K562 (cell line): ENCODE measurements around the gene OR2AT4. TPM values are rescaled to one million over a fixed set of nuclear protein-coding genes. Genes with fewer than 3 reads are reported as not detected.
"Not testable (repeated sequence)": the region's sequence is repeated elsewhere in the genome, so short reads cannot be mapped to it uniquely, and the experiment has no call there.

Source experiments
- ATAC-seq: fragments of 200-7000 bp; cut with Tn5 transposase; 3 replicates; pipeline ENCODE4 v1.9.1; 2020; ENCODE audit warnings: moderate library complexity
- BruUV-seq: library from RNA; stranded (reverse); fragments of 400-500 nt; replicated peaks from 2 replicates; lab custom pipeline; 2021; lab: Mats Ljungman, UMichigan
- CTCF ChIA-PET: fragments of 300-600 bp; formaldehyde crosslinking; extraction: SDS; loops from one replicate; lab custom pipeline; 2021; ENCODE audit warnings: low intra/inter-chr PET ratio; lab: Yijun Ruan, JAX
- POLR2A ChIA-PET: fragments of 300-600, 350-650 bp; sonication (Branson Sonifier 250); formaldehyde crosslinking; extraction: SDS; loops from one replicate; lab custom pipeline; 2021; ENCODE audit warnings: antibody characterized with exemption, inconsistent platforms; lab: Yijun Ruan, JAX
- DNase-seq, 4 experiments: peaks; one replicate each; pipeline versions ENCODE4 v3.0.0 to v3.0.0-alpha.2; 2011 to 2018; ENCODE audit warnings: low spot score in 3 of 4, mixed read lengths in 3 of 4; ENCODE audit errors: extremely low read depth in 1 of 4
- FAIRE-seq: peaks from 2 replicates; lab custom pipeline; 2011; peaks lifted over from hg19 to GRCh38; lab: Jason Lieb, UNC
- H2AFZ ChIP-seq: 2 replicates; pipeline ENCODE4 v1.6.0; 2011; ENCODE audit warnings: low read depth, low read length, control low read depth, inconsistent platforms
- H3K27ac ChIP-seq: fragments of 200-600 bp; 3 replicates; pipeline ENCODE4 v1.8.0; 2011; ENCODE audit warnings: low read depth, mild to moderate bottlenecking, control low read depth, inconsistent platforms, low read length, moderate library complexity, mixed read lengths; ENCODE audit errors: extremely low read depth
- H3K27me3 ChIP-seq, 2 experiments: fragments of 300-600 bp in 1 of 2; 2 replicates in 1 of 2; 3 replicates in 1 of 2; pipeline versions ENCODE4 v1.6.0 to v1.8.0; 2011; ENCODE audit warnings: inconsistent platforms in 2 of 2, low read length in 2 of 2, mild to moderate bottlenecking in 1 of 2, mixed read lengths in 1 of 2, moderate library complexity in 1 of 2; ENCODE audit not compliant: control insufficient read depth in 2 of 2, insufficient read depth in 2 of 2
- H3K36me3 ChIP-seq: fragments of 300-600 bp; 3 replicates; pipeline ENCODE4 v1.8.0; 2011; ENCODE audit warnings: mild to moderate bottlenecking, low read length, inconsistent platforms; ENCODE audit not compliant: control insufficient read depth, insufficient read depth
- H3K4me1 ChIP-seq, 2 experiments: fragments of 200-600 bp in 1 of 2; replicated peaks in 1 of 2; 2 replicates in 1 of 2; 3 replicates in 1 of 2; pipeline versions ENCODE4 v1.5.1 to v1.8.0; 2011; ENCODE audit warnings: inconsistent platforms in 2 of 2, low read length in 2 of 2, mild to moderate bottlenecking in 1 of 2, mixed read lengths in 1 of 2, moderate library complexity in 1 of 2; ENCODE audit not compliant: control insufficient read depth in 2 of 2, insufficient read depth in 2 of 2
- H3K4me2 ChIP-seq: 2 replicates; pipeline ENCODE4 v1.6.1; 2011; ENCODE audit warnings: low read length, control low read depth, inconsistent platforms, mixed read lengths; ENCODE audit not compliant: insufficient read depth
- H3K4me3 ChIP-seq: fragments of 200-600 bp; sonication (generic), shearing (Covaris generic); 2 replicates; pipeline ENCODE4 v1.5.1; 2016; ENCODE audit warnings: control low read depth, inconsistent platforms
- H3K79me2 ChIP-seq: fragments of 200-600 bp; 3 replicates; pipeline ENCODE4 v1.8.0; 2011; ENCODE audit warnings: low read length, inconsistent platforms; ENCODE audit not compliant: control insufficient read depth, insufficient read depth
- H3K9ac ChIP-seq, 2 experiments: 2 replicates each; pipeline versions ENCODE4 v1.6.0 to v1.6.1; 2011; ENCODE audit warnings: low read depth in 2 of 2, low read length in 2 of 2, control low read depth in 1 of 2, inconsistent platforms in 1 of 2, mild to moderate bottlenecking in 1 of 2, mixed read lengths in 1 of 2; ENCODE audit not compliant: insufficient read depth in 1 of 2
- H3K9me1 ChIP-seq: one replicate; pipeline ENCODE4 v1.6.0; 2011; ENCODE audit warnings: inconsistent platforms, mild to moderate bottlenecking, low read length, moderate library complexity; ENCODE audit not compliant: control insufficient read depth, insufficient read depth
- H3K9me3 ChIP-seq: replicated peaks from 2 replicates; pipeline ENCODE4 v1.5.1; 2011; ENCODE audit warnings: low read depth, low read length, inconsistent platforms; ENCODE audit not compliant: control insufficient read depth, insufficient read depth
- H4K20me1 ChIP-seq: replicated peaks from 2 replicates; pipeline ENCODE4 v1.6.1; 2011; ENCODE audit warnings: low read length, inconsistent platforms, mixed read lengths; ENCODE audit not compliant: control insufficient read depth, insufficient read depth
- FOXA3 ChIP-seq, 2 experiments: fragments of 450-650 bp in 1 of 2; sonication (generic) in 1 of 2; formaldehyde crosslinking; IDR thresholded peaks in 1 of 2; conservative IDR thresholded peaks in 1 of 2; 2 replicates each; pipeline versions ENCODE4 v1.4.0 to v1.8.0; 2020 to 2022; ENCODE audit warnings: mild to moderate bottlenecking in 2 of 2, missing genetic modification reagents in 1 of 2
- MLLT1 ChIP-seq, 2 experiments: fragments of 450-650 bp; IDR thresholded peaks; 2 replicates each; pipeline ENCODE4 v1.6.1; 2016
- NFYB ChIP-seq: IDR thresholded peaks from 2 replicates; pipeline ENCODE4 v1.6.1; 2011; ENCODE audit warnings: mild to moderate bottlenecking, moderate library complexity; ENCODE audit not compliant: insufficient read length; ENCODE audit errors: extremely low read depth
- POLR2A ChIP-seq: fragments of 450-650 bp; conservative IDR thresholded peaks from 2 replicates; pipeline ENCODE4 v1.6.1; 2016
- POLR2AphosphoS5 ChIP-seq: IDR thresholded peaks from 2 replicates; pipeline ENCODE4 v1.6.1; 2011; ENCODE audit warnings: mild to moderate bottlenecking, low read depth, low read length, moderate library complexity; ENCODE audit not compliant: control insufficient read depth, insufficient read depth
- POLR2G ChIP-seq: fragments of 200-400 bp; formaldehyde crosslinking; IDR thresholded peaks from 2 replicates; pipeline ENCODE4 v1.6.1; 2017; ENCODE audit warnings: low read depth, mild to moderate bottlenecking, antibody characterized with exemption, low read length, moderate library complexity
- RBFOX2 ChIP-seq: fragments of 200-400 bp; formaldehyde crosslinking; IDR thresholded peaks from 2 replicates; pipeline ENCODE4 v1.6.1; 2017; ENCODE audit warnings: low read depth, mild to moderate bottlenecking, low read length, moderate library complexity
- SUPT5H ChIP-seq: fragments of 450-650 bp; IDR thresholded peaks from 2 replicates; pipeline ENCODE4 v1.6.1; 2016
- THRAP3 ChIP-seq: fragments of 450-650 bp; IDR thresholded peaks from 2 replicates; pipeline ENCODE4 v1.6.1; 2016; ENCODE audit warnings: mild to moderate bottlenecking, inconsistent platforms, borderline replicate concordance
- ZBTB33 ChIP-seq: sonication (generic); formaldehyde crosslinking; IDR thresholded peaks from 2 replicates; pipeline ENCODE4 v1.8.1; 2023; ENCODE audit warnings: mild to moderate bottlenecking, missing genetic modification reagents
- WGBS: fragments of 100-300 bp; shearing (Covaris generic); methylation state at CpG from one replicate; pipeline ENCODE4 v1.1.6; 2016; ENCODE audit warnings: low coverage, mixed read lengths; ENCODE audit not compliant: insufficient coverage; ENCODE audit errors: missing lambda C conversion rate; 5-methylcytosine and 5-hydroxymethylcytosine counted together
- in situ Hi-C: fragments of 300-500 bp; cut with MboI; formaldehyde crosslinking; loops from 4 replicates; pipeline ENCODE4 v1.15.0; 2018; ENCODE audit warnings: inconsistent platforms, mixed read lengths
- intact Hi-C: fragments of 100-400 bp; cut with micrococcal nuclease; formaldehyde crosslinking; loops from 2 replicates; pipeline ENCODE4 v1.14.2; 2022
- polyA plus RNA-seq, 8 experiments: library from polyadenylated mRNA; depleted of rRNA in 4 of 8; stranded (reverse) in 5 of 8; unstranded in 3 of 8; fragments of >200 nt; fragmentation: Nextera tagmentation in 2 of 8; fragmentation: Illumina TruSeq in 1 of 8; extraction: Ambion mirVana in 2 of 8; extraction: Trizol in 1 of 8; gene quantifications; 2 replicates each; pipeline versions ENCODE4 v1.2.1 to v1.2.3, GENCODE V29; 2011 to 2014; ENCODE audit warnings: inconsistent platforms in 1 of 8, missing spikeins in 1 of 8
- total RNA-seq, 7 experiments: library from RNA; depleted of rRNA in 6 of 7; stranded (reverse); fragments of >200 nt in 6 of 7; fragmentation: Illumina TruSeq in 2 of 7; extraction: Trizol in 2 of 7; gene quantifications; 2 replicates each; pipeline versions ENCODE4 v1.2.1 to v1.2.3, GENCODE V29; 2011 to 2021; ENCODE audit warnings: low replicate concordance in 1 of 7
- TF ChIP-seq, protein P1 (sequence below): fragments of 450-650 bp; IDR thresholded peaks from 2 replicates; pipeline ENCODE4 v1.6.1; 2017; ENCODE audit warnings: antibody characterized with exemption, mild to moderate bottlenecking

The OR2AT4 gene
- total and polyA plus RNA-seq, 9 of the 15 experiments (the other 6 are each of a cell fraction or from before 2014, with no cell fraction given), result 0.86 to 3.1 (median 2.0) TPM

- TSS peak; percentile 72 for BruUV-seq
- intact Hi-C loops, H3K27me3 ChIP-seq, H3K4me2 ChIP-seq, H3K9ac ChIP-seq, H3K9me3 ChIP-seq, H3K4me3 ChIP-seq, FAIRE-seq, H2AFZ ChIP-seq, ATAC-seq, H3K36me3 ChIP-seq, CTCF ChIA-PET, H4K20me1 ChIP-seq, H3K9me1 ChIP-seq, in situ Hi-C loops: not testable (repeated sequence)
- TF ChIP-seq FOXA3 (CRISPR knock-in tag; conservative IDR thresholded peaks at IDR 0.05 in 1 of 2, IDR thresholded peaks at IDR 0.05 in 1 of 2) (0 out of 4 replicates have a peak, but pooled peaks of 1 of the 2 experiments have one; percentile 27), POLR2AphosphoS5 (peak; percentile 29; the same call in 1 of the 2 replicates), NFYB (peak; percentile 12), MLLT1 (IDR thresholded peaks at IDR 0.05) (peak in 1 of 2 experiments; percentile 56; a peak in 2 of 4 replicates), SUPT5H (peak; percentile 53; the same call in 1 of the 2 replicates), POLR2G (0 out of 2 replicates have a peak, but pooled peaks have one; percentile 11), ZBTB33 (CRISPR knock-in tag) (peak; percentile 97), POLR2A (peak; percentile 83), THRAP3 (0 out of 2 replicates have a peak, but pooled peaks have one; percentile 45), RBFOX2 (peak; percentile 55)
- TF ChIP-seq, protein P1, sequence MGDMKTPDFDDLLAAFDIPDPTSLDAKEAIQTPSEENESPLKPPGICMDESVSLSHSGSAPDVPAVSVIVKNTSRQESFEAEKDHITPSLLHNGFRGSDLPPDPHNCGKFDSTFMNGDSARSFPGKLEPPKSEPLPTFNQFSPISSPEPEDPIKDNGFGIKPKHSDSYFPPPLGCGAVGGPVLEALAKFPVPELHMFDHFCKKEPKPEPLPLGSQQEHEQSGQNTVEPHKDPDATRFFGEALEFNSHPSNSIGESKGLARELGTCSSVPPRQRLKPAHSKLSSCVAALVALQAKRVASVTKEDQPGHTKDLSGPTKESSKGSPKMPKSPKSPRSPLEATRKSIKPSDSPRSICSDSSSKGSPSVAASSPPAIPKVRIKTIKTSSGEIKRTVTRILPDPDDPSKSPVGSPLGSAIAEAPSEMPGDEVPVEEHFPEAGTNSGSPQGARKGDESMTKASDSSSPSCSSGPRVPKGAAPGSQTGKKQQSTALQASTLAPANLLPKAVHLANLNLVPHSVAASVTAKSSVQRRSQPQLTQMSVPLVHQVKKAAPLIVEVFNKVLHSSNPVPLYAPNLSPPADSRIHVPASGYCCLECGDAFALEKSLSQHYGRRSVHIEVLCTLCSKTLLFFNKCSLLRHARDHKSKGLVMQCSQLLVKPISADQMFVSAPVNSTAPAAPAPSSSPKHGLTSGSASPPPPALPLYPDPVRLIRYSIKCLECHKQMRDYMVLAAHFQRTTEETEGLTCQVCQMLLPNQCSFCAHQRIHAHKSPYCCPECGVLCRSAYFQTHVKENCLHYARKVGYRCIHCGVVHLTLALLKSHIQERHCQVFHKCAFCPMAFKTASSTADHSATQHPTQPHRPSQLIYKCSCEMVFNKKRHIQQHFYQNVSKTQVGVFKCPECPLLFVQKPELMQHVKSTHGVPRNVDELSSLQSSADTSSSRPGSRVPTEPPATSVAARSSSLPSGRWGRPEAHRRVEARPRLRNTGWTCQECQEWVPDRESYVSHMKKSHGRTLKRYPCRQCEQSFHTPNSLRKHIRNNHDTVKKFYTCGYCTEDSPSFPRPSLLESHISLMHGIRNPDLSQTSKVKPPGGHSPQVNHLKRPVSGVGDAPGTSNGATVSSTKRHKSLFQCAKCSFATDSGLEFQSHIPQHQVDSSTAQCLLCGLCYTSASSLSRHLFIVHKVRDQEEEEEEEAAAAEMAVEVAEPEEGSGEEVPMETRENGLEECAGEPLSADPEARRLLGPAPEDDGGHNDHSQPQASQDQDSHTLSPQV, result peak; percentile 6; the same call in 1 of the 2 replicates
- Histone ChIP-seq H3K4me1 (peaks cover 24 to 36% of the 10 kb centered on the region in 2 experiments; a peak in 4 of 5 replicates), H3K27ac (peak overlapping the region; percentile 50; the same call in 1 of the 3 replicates), H3K79me2 (peaks cover 67% of the 10 kb centered on the region)
- peak in 1 of 4 experiments; percentile 44 for DNase-seq
- POLR2A ChIA-PET, result interaction anchor here (0.6 to 0.9 kb wide), 2 partner anchors 8 to 1488 kb away, joined by 3 to 4 read pairs; no protein-coding TSS in a partner anchor
- 91% methylated on average over 18 of the region's 22 CpGs for WGBS
These were observed 2.3 kb upstream of the OR2AT4 start for GRCh38 chr11:75098835-75099439.
